ENCODE data around the gene GNGT1. TPM values are rescaled to one million over a fixed set of nuclear protein-coding genes. Genes with fewer than 3 reads are reported as not detected.

The GNGT1 gene
- total and polyA plus RNA-seq, 2 of the 8 experiments (the other 6 are each of a cell fraction or from before 2014, with no cell fraction given): 0.26 TPM; not detected in 1

DNA sequence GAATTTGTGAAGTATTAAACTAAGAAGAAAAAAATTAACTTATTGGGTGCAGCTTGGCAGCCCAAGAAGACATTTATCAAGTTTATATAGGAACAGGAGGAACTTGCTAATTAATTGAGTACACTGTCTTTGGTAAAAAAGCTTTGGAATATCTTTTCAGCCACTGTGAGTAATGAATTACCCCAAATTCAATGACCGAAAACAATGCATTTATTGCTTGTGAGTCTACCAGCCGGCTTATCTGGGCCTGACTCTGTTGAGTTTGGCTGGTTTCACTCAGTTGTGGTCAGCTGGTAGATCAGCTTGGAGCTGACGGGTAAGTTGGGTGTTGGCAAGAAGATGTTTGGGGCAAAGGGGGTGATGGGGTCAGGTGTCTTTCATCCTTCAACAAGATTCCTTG is 26.8 kb downstream of the GNGT1 start:
- H3K14ac ChIP-seq (ENCODE audit: insufficient read length): no peak overlapping the region
- H3K4me3 ChIP-seq (ENCODE audit: extremely low read depth in 1 of 4, insufficient read depth in 2 of 4, low read depth in 3 of 4, low read length in 4 of 4): no peak overlapping the region
- no peak overlapping the region for H3K9ac ChIP-seq (replicated peaks in 1 of 4; ENCODE audit: extremely low read depth in 1 of 4, low read depth in 3 of 4, low read length in 3 of 4)
- H2AK5ac ChIP-seq (ENCODE audit: low read depth, low read length): no peak overlapping the region
- no peak overlapping the region for H3K4ac ChIP-seq (replicated peaks; ENCODE audit: insufficient read length, low read depth, low read length)
- 90% methylated on average over 3 of the region's 3 CpGs; no CpG with 5 or more reads in 1 of the 2 experiments for WGBS, 2 experiments (ENCODE audit: extremely low coverage in 1 of 2, insufficient coverage in 1 of 2, insufficient read length in 1 of 2, insufficient replicate concordance in 2 of 2, low coverage in 1 of 2, low lambda C conversion rate in 2 of 2, missing lambda C conversion rate in 1 of 2)
- H3K27ac ChIP-seq (ENCODE audit: low read depth, low read length): no peak overlapping the region
- FAIRE-seq (no peak), DNase-seq (ENCODE audit: low read depth in 1 of 2, low spot score in 2 of 2) (no peak)
- H4K8ac ChIP-seq (ENCODE audit: extremely low read depth, insufficient read depth, low read length): no peak overlapping the region
- H2AFZ ChIP-seq (ENCODE audit: low read length): no peak overlapping the region
- no peaks in the 10 kb centered on the region for H3K4me1 ChIP-seq (replicated peaks in 1 of 4; ENCODE audit: control insufficient read depth in 3 of 4, insufficient read depth in 4 of 4, low read length in 3 of 4)
- ChIA-PET POLR2A (ENCODE audit: partially characterized antibody) (no interaction called here), CTCF (ENCODE audit: partially characterized antibody) (no interaction called here)
- H2BK20ac ChIP-seq (ENCODE audit: low read length): no peak overlapping the region
- no peak overlapping the region for H2BK120ac ChIP-seq (replicated peaks; ENCODE audit: low read depth, low read length)
- no peak overlapping the region for H3K23ac ChIP-seq (ENCODE audit: insufficient read length)
- H3K23me2 ChIP-seq (ENCODE audit: low read depth, low read length): no peaks in the 10 kb centered on the region
- no peaks in the 10 kb centered on the region for H3K9me3 ChIP-seq (ENCODE audit: insufficient read depth in 2 of 2, low read depth in 1 of 2, low read length in 1 of 2)
- no peaks in the 10 kb centered on the region for H3K36me3 ChIP-seq (ENCODE audit: control insufficient read depth in 2 of 4, insufficient read depth in 4 of 4, low read length in 3 of 4)
- no peak overlapping the region for H3K4me2 ChIP-seq (ENCODE audit: insufficient read depth in 1 of 2, low read depth in 2 of 2, low read length in 2 of 2)
- no peak overlapping the region for H4K5ac ChIP-seq (ENCODE audit: insufficient read length, low read depth, low read length)
- no peak overlapping the region for H3K18ac ChIP-seq (ENCODE audit: extremely low read depth, low read length)
- H3K79me2 ChIP-seq (ENCODE audit: control insufficient read depth in 1 of 2, insufficient read depth in 2 of 2, low read length in 2 of 2): no peaks in the 10 kb centered on the region
- no peaks in the 10 kb centered on the region for H3K79me1 ChIP-seq (ENCODE audit: low read depth, low read length)
- no peak overlapping the region for H3K56ac ChIP-seq (replicated peaks; ENCODE audit: insufficient read length, low read depth, low read length)
- H2BK12ac ChIP-seq (ENCODE audit: low read depth, low read length): no peak overlapping the region
- peaks cover 0 to 1% (median 0%) of the 10 kb centered on the region in 4 experiments; a peak in 1 of 7 replicates for H3K27me3 ChIP-seq (replicated peaks in 1 of 4; ENCODE audit: control insufficient read depth in 3 of 4, extremely low read depth in 1 of 4, insufficient read depth in 3 of 4, low read length in 3 of 4)
- TF ChIP-seq KDM5A (IDR thresholded peaks at IDR 0.05; ENCODE audit: low read length) (no peak), BCL11A (IDR thresholded peaks at IDR 0.05; ENCODE audit: low read depth in 2 of 2, low read length in 2 of 2) (no peak), CREB1 (IDR thresholded peaks at IDR 0.05) (no peak), EP300 (IDR thresholded peaks at IDR 0.05; ENCODE audit: borderline replicate concordance in 1 of 2, low read depth in 2 of 2, low read length in 2 of 2) (no peak), MAFK (IDR thresholded peaks at IDR 0.05; ENCODE audit: low read depth, low read length) (no peak)
- no peak overlapping the region for H4K91ac ChIP-seq (replicated peaks; ENCODE audit: insufficient read length, low read length)
- H2BK5ac ChIP-seq (ENCODE audit: low read depth, low read length): no peak overlapping the region
- H4K20me1 ChIP-seq (replicated peaks in 1 of 2; ENCODE audit: control insufficient read depth in 1 of 2, insufficient read depth in 2 of 2, low read length in 2 of 2): no peaks in the 10 kb centered on the region
- no peak overlapping the region for H2BK15ac ChIP-seq (ENCODE audit: low read length)
